H9 (cell line): Measurements from ENCODE around the gene PAH. TPM values are rescaled to one million over a fixed set of nuclear protein-coding genes. Genes with fewer than 3 reads are reported as not detected.

ENCODE experiments used
- DNase-seq: peaks from one replicate; pipeline ENCODE4 v3.0.0-alpha.2; 2017
- H2AFZ ChIP-seq: one replicate; pipeline ENCODE4 v1.6.1; 2013; ENCODE audit warnings: mild to moderate bottlenecking, low read length, control low read depth, moderate library complexity
- H2AK5ac ChIP-seq: 2 replicates; pipeline ENCODE4 v1.6.1; 2013; ENCODE audit warnings: low read length, control low read depth, mixed read lengths; ENCODE audit not compliant: insufficient read length
- H2BK120ac ChIP-seq: one replicate; pipeline ENCODE4 v1.6.1; 2013; ENCODE audit warnings: low read depth, mild to moderate bottlenecking, low read length, control low read depth, inconsistent platforms; ENCODE audit not compliant: poor library complexity, severe bottlenecking
- H2BK12ac ChIP-seq: 2 replicates; pipeline ENCODE4 v1.6.1; 2013; ENCODE audit warnings: low read length, control low read depth, mixed read lengths, low read depth; ENCODE audit not compliant: insufficient read length
- H2BK15ac ChIP-seq: 2 replicates; pipeline ENCODE4 v1.6.1; 2013; ENCODE audit warnings: low read depth, low read length, control low read depth
- H2BK20ac ChIP-seq: one replicate; pipeline ENCODE4 v1.6.1; 2013; ENCODE audit warnings: low read depth, mild to moderate bottlenecking, low read length, control low read depth, inconsistent platforms; ENCODE audit not compliant: poor library complexity, severe bottlenecking
- H2BK5ac ChIP-seq: 2 replicates; pipeline ENCODE4 v1.6.1; 2013; ENCODE audit warnings: low read length, control low read depth, mixed read lengths; ENCODE audit not compliant: insufficient read length
- H3K14ac ChIP-seq: 2 replicates; pipeline ENCODE4 v1.6.1; 2013; ENCODE audit warnings: low read length, control low read depth; ENCODE audit not compliant: insufficient read depth
- H3K18ac ChIP-seq: 2 replicates; pipeline ENCODE4 v1.6.1; 2013; ENCODE audit warnings: low read depth, mild to moderate bottlenecking, mixed read lengths, low read length, control low read depth; ENCODE audit not compliant: insufficient read length
- H3K23ac ChIP-seq: 2 replicates; pipeline ENCODE4 v1.6.1; 2013; ENCODE audit warnings: low read length, control low read depth, mixed read lengths, low read depth; ENCODE audit not compliant: insufficient read length
- H3K23me2 ChIP-seq: 2 replicates; pipeline ENCODE4 v1.6.1; 2013; ENCODE audit warnings: low read depth, mild to moderate bottlenecking, mixed read lengths, low read length, control low read depth; ENCODE audit not compliant: insufficient read length, poor library complexity, severe bottlenecking
- H3K27ac ChIP-seq: 2 replicates; pipeline ENCODE4 v1.5.1; 2013; ENCODE audit warnings: low read length, control low read depth, mixed read lengths, low read depth; ENCODE audit not compliant: insufficient read length
- H3K27me3 ChIP-seq: 2 replicates; pipeline ENCODE4 v1.6.1; 2013; ENCODE audit warnings: low read length, control low read depth, inconsistent platforms; ENCODE audit not compliant: insufficient read depth
- H3K4ac ChIP-seq: 2 replicates; pipeline ENCODE4 v1.6.1; 2013; ENCODE audit warnings: low read depth, mild to moderate bottlenecking, control low read depth, inconsistent platforms, low read length, moderate library complexity
- H3K4me1 ChIP-seq: 2 replicates; pipeline ENCODE4 v1.6.1; 2013; ENCODE audit warnings: low read length, control low read depth, inconsistent platforms; ENCODE audit not compliant: insufficient read depth
- H3K4me2 ChIP-seq: 2 replicates; pipeline ENCODE4 v1.6.1; 2013; ENCODE audit warnings: low read length, control low read depth, mixed read lengths; ENCODE audit not compliant: insufficient read length, insufficient read depth
- H3K56ac ChIP-seq: 2 replicates; pipeline ENCODE4 v1.6.1; 2013; ENCODE audit warnings: low read depth, mild to moderate bottlenecking, mixed read lengths, low read length, control low read depth; ENCODE audit not compliant: insufficient read length
- H3K79me1 ChIP-seq: 2 replicates; pipeline ENCODE4 v1.6.1; 2013; ENCODE audit warnings: low read depth, mild to moderate bottlenecking, moderate library complexity, low read length, control low read depth, inconsistent platforms; ENCODE audit not compliant: insufficient read depth, poor library complexity, severe bottlenecking
- H3K79me2 ChIP-seq: 2 replicates; pipeline ENCODE4 v1.6.1; 2013; ENCODE audit warnings: low read length, control low read depth, inconsistent platforms; ENCODE audit not compliant: insufficient read depth
- H3K9ac ChIP-seq: 2 replicates; pipeline ENCODE4 v1.6.1; 2013; ENCODE audit warnings: low read length, control low read depth, mixed read lengths; ENCODE audit not compliant: insufficient read length; ENCODE audit errors: extremely low read depth
- H3K9me3 ChIP-seq: one replicate; pipeline ENCODE4 v1.6.1; 2013; ENCODE audit warnings: low read depth, low read length, inconsistent platforms; ENCODE audit not compliant: control insufficient read depth
- H3T11ph ChIP-seq: one replicate; pipeline ENCODE4 v1.6.1; 2013; ENCODE audit warnings: mild to moderate bottlenecking, low read length, control low read depth, inconsistent platforms
- H4K20me1 ChIP-seq: one replicate; pipeline ENCODE4 v1.6.1; 2013; ENCODE audit not compliant: control insufficient read depth, insufficient read length, insufficient read depth
- H4K5ac ChIP-seq: 2 replicates; pipeline ENCODE4 v1.6.1; 2013; ENCODE audit warnings: low read depth, mild to moderate bottlenecking, mixed read lengths, low read length, control low read depth; ENCODE audit not compliant: insufficient read length
- H4K8ac ChIP-seq: replicated peaks from 2 replicates; pipeline ENCODE4 v1.6.1; 2013; ENCODE audit warnings: low read length, control low read depth, mixed read lengths, low read depth; ENCODE audit not compliant: insufficient read length
- H4K91ac ChIP-seq: 2 replicates; pipeline ENCODE4 v1.6.1; 2013; ENCODE audit warnings: low read depth, mild to moderate bottlenecking, moderate library complexity, mixed read lengths, low read length, control low read depth; ENCODE audit not compliant: insufficient read length
- H3K27ac Mint-ChIP-seq, 3 experiments: 2 replicates in 2 of 3; 3 replicates in 1 of 3; pipeline ENCODE4 v1.8.0; 2020 to 2021; ENCODE audit warnings: mixed read lengths in 3 of 3, mild to moderate bottlenecking in 1 of 3, moderate library complexity in 1 of 3
- H3K27me3 Mint-ChIP-seq: 2 replicates; pipeline ENCODE4 v1.8.0; 2021; ENCODE audit warnings: low read depth, mild to moderate bottlenecking, moderate library complexity, mixed read lengths
- H3K36me3 Mint-ChIP-seq, 3 experiments: 2 replicates in 2 of 3; 3 replicates in 1 of 3; pipeline ENCODE4 v1.8.0; 2020 to 2021; ENCODE audit warnings: low read depth in 3 of 3, mixed read lengths in 3 of 3; ENCODE audit not compliant: insufficient read depth in 1 of 3
- H3K4me1 Mint-ChIP-seq, 2 experiments: 2 replicates each; pipeline ENCODE4 v1.8.0; 2020; ENCODE audit warnings: mixed read lengths in 2 of 2
- H3K4me3 Mint-ChIP-seq, 2 experiments: 2 replicates in 1 of 2; 3 replicates in 1 of 2; pipeline ENCODE4 v1.8.0; 2020 to 2021; ENCODE audit warnings: mild to moderate bottlenecking in 2 of 2, mixed read lengths in 2 of 2, moderate library complexity in 1 of 2
- H3K9me3 Mint-ChIP-seq, 2 experiments: 2 replicates in 1 of 2; 3 replicates in 1 of 2; pipeline ENCODE4 v1.8.0; 2020; ENCODE audit warnings: mild to moderate bottlenecking in 2 of 2, mixed read lengths in 2 of 2, moderate library complexity in 1 of 2
- CTCF ChIP-seq: fragments of 200-600 bp; sonication (generic); conservative IDR thresholded peaks from 3 replicates; pipeline ENCODE4 v1.8.0; 2021; ENCODE audit warnings: antibody characterized with exemption, mild to moderate bottlenecking
- WGBS: extraction: QIAGEN DNeasy Blood & Tissue Kit; methylation state at CpG from one replicate; pipeline ENCODE4 v1.1.7; 2013; ENCODE audit warnings: missing lambda C conversion rate, low lambda C conversion rate, mixed read lengths; ENCODE audit not compliant: insufficient read length; ENCODE audit errors: extremely low coverage; 5-methylcytosine and 5-hydroxymethylcytosine counted together
- total RNA-seq: library from RNA; stranded (reverse); gene quantifications from 2 replicates; pipeline ENCODE4 v1.2.1, GENCODE V29; 2021

The PAH gene
- total RNA-seq, 1 experiment from 2014 or later, result 6.1 TPM

GRCh38 chr12:102808412-102808811, 108.6 kb downstream of the PAH start:
- Histone ChIP-seq H4K5ac (no peak overlapping the region), H3K9ac (no peak overlapping the region), H3K4me2 (no peak overlapping the region), H3K23ac (no peak overlapping the region), H3K27me3 (no peaks in the 10 kb centered on the region), H3K79me2 (no peaks in the 10 kb centered on the region), H3K18ac (no peak overlapping the region), H3K79me1 (no peaks in the 10 kb centered on the region), H2BK5ac (no peak overlapping the region), H4K20me1 (no peaks in the 10 kb centered on the region), H4K8ac (no peak overlapping the region), H2BK120ac (no peak overlapping the region), H2AK5ac (no peak overlapping the region), H3K23me2 (no peaks in the 10 kb centered on the region), H3K14ac (no peak overlapping the region), H3K4me1 (no peaks in the 10 kb centered on the region), H3K27ac (no peak overlapping the region), H4K91ac (no peak overlapping the region), H2AFZ (no peak overlapping the region), H3K4ac (no peak overlapping the region), H2BK12ac (no peak overlapping the region), H3K9me3 (no peaks in the 10 kb centered on the region), H2BK15ac (no peak overlapping the region), H2BK20ac (no peak overlapping the region), H3T11ph (no peak overlapping the region), H3K56ac (no peak overlapping the region)
- H3K9me3 Mint-ChIP-seq, result no peaks in the 10 kb centered on the region
- TF ChIP-seq CTCF, result no peak
- DNase-seq, result no peak
- peaks cover 9 to 13% of the 10 kb centered on the region in 2 experiments for H3K4me1 Mint-ChIP-seq
- H3K36me3 Mint-ChIP-seq, result no peaks in the 10 kb centered on the region
- no peak overlapping the region for H3K4me3 Mint-ChIP-seq
- no CpG with 5 or more reads among the region's 3 CpGs for WGBS
- no peak overlapping the region for H3K27ac Mint-ChIP-seq
- H3K27me3 Mint-ChIP-seq, result no peaks in the 10 kb centered on the region
